ENCODE measurements around the gene AOPEP. TPM values are rescaled to one million over a fixed set of nuclear protein-coding genes. Genes with fewer than 3 reads are reported as not detected.

AOPEP gene
- polyA plus RNA-seq (2013): 11.6 TPM

GRCh38 chr9:94726495-94727191, at the start of gene AOPEP:
Gene AOPEP (plus strand): TSS chr9:94726699. CDS start chr9:94759784, 33,085 bp downstream.
- peak within 1 kb of the TSS; percentile 89 to 94 for H3K27ac ChIP-seq (ENCODE audit: insufficient read depth in 1 of 2, low read depth in 1 of 2, low read length in 2 of 2, poor library complexity in 1 of 2, severe bottlenecking in 2 of 2)
- ChIA-PET CTCF (interaction anchor here (1.0 to 1.3 kb wide), 2 partner anchors 8 to 191 kb away, joined by 3 to 4 read pairs; no protein-coding TSS in a partner anchor), POLR2A (interaction anchor here (0.7 kb wide), 1 partner anchor 203 kb away, joined by 4 read pairs; no protein-coding TSS in a partner anchor)
- 0% methylated on average over 43 of the region's 52 CpGs for WGBS (ENCODE audit: insufficient coverage)
- peak; percentile 96 to 98 (median 97) for DNase-seq
- peak within 1 kb of the TSS; percentile 85 to 98 (median 91) for H3K4me3 ChIP-seq (ENCODE audit: control insufficient read depth in 1 of 7, extremely low read depth in 1 of 7, insufficient read depth in 4 of 7, low read depth in 2 of 7, low read length in 6 of 7)
- no peaks in the 10 kb centered on the region for H3K27me3 ChIP-seq (replicated peaks in 2 of 5; ENCODE audit: control insufficient read depth in 4 of 5, insufficient read depth in 5 of 5, low read length in 4 of 5)
- H3K9me3 ChIP-seq (ENCODE audit: control extremely low read depth in 1 of 5, control insufficient read depth in 4 of 5, insufficient read depth in 2 of 5, low read depth in 1 of 5, low read length in 4 of 5): peaks cover 0 to 2% (median 0%) of the 10 kb centered on the region in 5 experiments
- no peaks in the 10 kb centered on the region for H3K36me3 ChIP-seq (ENCODE audit: control insufficient read depth in 4 of 4, insufficient read depth in 4 of 4, low read length in 3 of 4)
- H3K4me1 ChIP-seq (ENCODE audit: control extremely low read depth in 1 of 4, control insufficient read depth in 4 of 4, insufficient read depth in 4 of 4, low read length in 3 of 4): peaks cover 5 to 17% (median 9%) of the 10 kb centered on the region in 4 experiments

- CTCF ChIA-PET: interaction anchor here (1.3 to 2.3 kb wide), 3 partner anchors 62 to 452 kb away, joined by 3 to 11 read pairs (median 6); no protein-coding TSS in a partner anchor
- POLR2A ChIA-PET: no interaction called here
Measured at GRCh38 chr9:94677929-94678328, 48.6 kb upstream of the AOPEP start.

GRCh38 chr9:94679587-94679986, 46.9 kb upstream of the AOPEP start:
- peaks cover 0 to 9% (median 2%) of the 10 kb centered on the region in 5 experiments for H3K27me3 ChIP-seq (replicated peaks in 2 of 5; ENCODE audit: control insufficient read depth in 4 of 5, insufficient read depth in 5 of 5, low read length in 4 of 5)
- DNase-seq: no peak
- no peaks in the 10 kb centered on the region for H3K36me3 ChIP-seq (ENCODE audit: control insufficient read depth in 4 of 4, insufficient read depth in 4 of 4, low read length in 3 of 4)
- H3K27ac ChIP-seq (ENCODE audit: insufficient read depth in 1 of 2, low read depth in 1 of 2, low read length in 2 of 2, poor library complexity in 1 of 2, severe bottlenecking in 2 of 2): no peak overlapping the region
- no peak overlapping the region for H3K4me3 ChIP-seq (ENCODE audit: control insufficient read depth in 1 of 7, extremely low read depth in 1 of 7, insufficient read depth in 4 of 7, low read depth in 2 of 7, low read length in 6 of 7)
- 60% methylated on average over 1 of the region's 8 CpGs for WGBS (ENCODE audit: insufficient coverage)
- ChIA-PET POLR2A (no interaction called here), CTCF (interaction anchor here (1.6 to 5.8 kb wide), 3 partner anchors 10 to 239 kb away, joined by 6 to 57 read pairs (median 26); no protein-coding TSS in a partner anchor)
- H3K9me3 ChIP-seq (ENCODE audit: control extremely low read depth in 1 of 5, control insufficient read depth in 4 of 5, insufficient read depth in 2 of 5, low read depth in 1 of 5, low read length in 4 of 5): no peaks in the 10 kb centered on the region
- peaks cover 0 to 1% (median 0%) of the 10 kb centered on the region in 4 experiments for H3K4me1 ChIP-seq (ENCODE audit: control extremely low read depth in 1 of 4, control insufficient read depth in 4 of 4, insufficient read depth in 4 of 4, low read length in 3 of 4)

More at GRCh38 chr9:94677929-94678328, 48.6 kb upstream of the AOPEP start:
- Histone ChIP-seq H3K4me3 (ENCODE audit: control insufficient read depth in 1 of 7, extremely low read depth in 1 of 7, insufficient read depth in 4 of 7, low read depth in 2 of 7, low read length in 6 of 7) (no peak overlapping the region), H3K36me3 (ENCODE audit: control insufficient read depth in 4 of 4, insufficient read depth in 4 of 4, low read length in 3 of 4) (no peaks in the 10 kb centered on the region), H3K27me3 (replicated peaks in 2 of 5; ENCODE audit: control insufficient read depth in 4 of 5, insufficient read depth in 5 of 5, low read length in 4 of 5) (peaks cover 0 to 9% (median 2%) of the 10 kb centered on the region in 5 experiments), H3K4me1 (ENCODE audit: control extremely low read depth in 1 of 4, control insufficient read depth in 4 of 4, insufficient read depth in 4 of 4, low read length in 3 of 4) (peaks cover 0 to 1% (median 0%) of the 10 kb centered on the region in 4 experiments), H3K27ac (ENCODE audit: insufficient read depth in 1 of 2, low read depth in 1 of 2, low read length in 2 of 2, poor library complexity in 1 of 2, severe bottlenecking in 2 of 2) (no peak overlapping the region), H3K9me3 (ENCODE audit: control extremely low read depth in 1 of 5, control insufficient read depth in 4 of 5, insufficient read depth in 2 of 5, low read depth in 1 of 5, low read length in 4 of 5) (no peaks in the 10 kb centered on the region)
- 96% methylated on average over 3 of the region's 4 CpGs for WGBS (ENCODE audit: insufficient coverage)
- DNase-seq: no peak

- POLR2A ChIA-PET: no interaction called here
- H3K27ac ChIP-seq (ENCODE audit: insufficient read depth in 1 of 2, low read depth in 1 of 2, low read length in 2 of 2, poor library complexity in 1 of 2, severe bottlenecking in 2 of 2): no peak overlapping the region
- no peaks in the 10 kb centered on the region for H3K36me3 ChIP-seq (ENCODE audit: control insufficient read depth in 4 of 4, insufficient read depth in 4 of 4, low read length in 3 of 4)
- H3K4me1 ChIP-seq (ENCODE audit: control extremely low read depth in 1 of 4, control insufficient read depth in 4 of 4, insufficient read depth in 4 of 4, low read length in 3 of 4): peaks cover 0 to 1% (median 0%) of the 10 kb centered on the region in 4 experiments
- no peaks in the 10 kb centered on the region for H3K9me3 ChIP-seq (ENCODE audit: control extremely low read depth in 1 of 5, control insufficient read depth in 4 of 5, insufficient read depth in 2 of 5, low read depth in 1 of 5, low read length in 4 of 5)
- CTCF ChIA-PET: interaction anchor here (1.2 to 5.8 kb wide), 8 partner anchors 11 to 451 kb away, joined by 4 to 67 read pairs (median 10); no protein-coding TSS in a partner anchor
- no CpG with 5 or more reads among the region's 1 CpG for WGBS (ENCODE audit: insufficient coverage)
- H3K4me3 ChIP-seq (ENCODE audit: control insufficient read depth in 1 of 7, extremely low read depth in 1 of 7, insufficient read depth in 4 of 7, low read depth in 2 of 7, low read length in 6 of 7): no peak overlapping the region
- H3K27me3 ChIP-seq (replicated peaks in 2 of 5; ENCODE audit: control insufficient read depth in 4 of 5, insufficient read depth in 5 of 5, low read length in 4 of 5): peaks cover 0 to 9% (median 2%) of the 10 kb centered on the region in 5 experiments
- no peak for DNase-seq
Measured at GRCh38 chr9:94680020-94680419, 46.5 kb upstream of the AOPEP start.

- ChIA-PET CTCF (interaction anchor here (0.6 to 5.8 kb wide), 24 partner anchors 9 to 454 kb away, joined by 3 to 67 read pairs (median 4); no protein-coding TSS in a partner anchor), POLR2A (no interaction called here)
- H3K4me3 ChIP-seq (ENCODE audit: control insufficient read depth in 1 of 7, extremely low read depth in 1 of 7, insufficient read depth in 4 of 7, low read depth in 2 of 7, low read length in 6 of 7): no peak overlapping the region
- peaks cover 0 to 9% (median 2%) of the 10 kb centered on the region in 5 experiments for H3K27me3 ChIP-seq (replicated peaks in 2 of 5; ENCODE audit: control insufficient read depth in 4 of 5, insufficient read depth in 5 of 5, low read length in 4 of 5)
- H3K9me3 ChIP-seq (ENCODE audit: control extremely low read depth in 1 of 5, control insufficient read depth in 4 of 5, insufficient read depth in 2 of 5, low read depth in 1 of 5, low read length in 4 of 5): no peaks in the 10 kb centered on the region
- peaks cover 0 to 1% (median 0%) of the 10 kb centered on the region in 4 experiments for H3K4me1 ChIP-seq (ENCODE audit: control extremely low read depth in 1 of 4, control insufficient read depth in 4 of 4, insufficient read depth in 4 of 4, low read length in 3 of 4)
- WGBS (ENCODE audit: insufficient coverage): no CpG with 5 or more reads among the region's 2 CpGs
- no peak for DNase-seq
- no peak overlapping the region for H3K27ac ChIP-seq (ENCODE audit: insufficient read depth in 1 of 2, low read depth in 1 of 2, low read length in 2 of 2, poor library complexity in 1 of 2, severe bottlenecking in 2 of 2)
- no peaks in the 10 kb centered on the region for H3K36me3 ChIP-seq (ENCODE audit: control insufficient read depth in 4 of 4, insufficient read depth in 4 of 4, low read length in 3 of 4)
Measured at GRCh38 chr9:94680621-94681020, 45.9 kb upstream of the AOPEP start.

GRCh38 chr9:94681508-94681907, 45.0 kb upstream of the AOPEP start:
- Histone ChIP-seq H3K27me3 (replicated peaks in 2 of 5; ENCODE audit: control insufficient read depth in 4 of 5, insufficient read depth in 5 of 5, low read length in 4 of 5) (peaks cover 0 to 13% (median 2%) of the 10 kb centered on the region in 5 experiments), H3K4me3 (ENCODE audit: control insufficient read depth in 1 of 7, extremely low read depth in 1 of 7, insufficient read depth in 4 of 7, low read depth in 2 of 7, low read length in 6 of 7) (no peak overlapping the region), H3K9me3 (ENCODE audit: control extremely low read depth in 1 of 5, control insufficient read depth in 4 of 5, insufficient read depth in 2 of 5, low read depth in 1 of 5, low read length in 4 of 5) (no peaks in the 10 kb centered on the region), H3K36me3 (ENCODE audit: control insufficient read depth in 4 of 4, insufficient read depth in 4 of 4, low read length in 3 of 4) (no peaks in the 10 kb centered on the region), H3K4me1 (ENCODE audit: control extremely low read depth in 1 of 4, control insufficient read depth in 4 of 4, insufficient read depth in 4 of 4, low read length in 3 of 4) (peaks cover 0 to 1% (median 0%) of the 10 kb centered on the region in 4 experiments), H3K27ac (ENCODE audit: insufficient read depth in 1 of 2, low read depth in 1 of 2, low read length in 2 of 2, poor library complexity in 1 of 2, severe bottlenecking in 2 of 2) (no peak overlapping the region)
- ChIA-PET CTCF (interaction anchor here (0.7 to 5.8 kb wide), 29 partner anchors 9 to 453 kb away, joined by 3 to 67 read pairs (median 4); no protein-coding TSS in a partner anchor), POLR2A (interaction anchor here (0.7 kb wide), 1 partner anchor 177 kb away, joined by 3 read pairs; no protein-coding TSS in a partner anchor)
- peak; percentile 64 to 79 (median 77) for DNase-seq
- 9% methylated on average over 4 of the region's 7 CpGs for WGBS (ENCODE audit: insufficient coverage)
